ENCODE data around the gene GPT2.
A peak's percentile ranks its signal among the peaks of the same experiment; 100 is the strongest.
"Not testable (repeated sequence)": the region's sequence is repeated elsewhere in the genome, so short reads cannot be mapped to it uniquely, and the experiment has no call there.

Gene GPT2

DNA sequence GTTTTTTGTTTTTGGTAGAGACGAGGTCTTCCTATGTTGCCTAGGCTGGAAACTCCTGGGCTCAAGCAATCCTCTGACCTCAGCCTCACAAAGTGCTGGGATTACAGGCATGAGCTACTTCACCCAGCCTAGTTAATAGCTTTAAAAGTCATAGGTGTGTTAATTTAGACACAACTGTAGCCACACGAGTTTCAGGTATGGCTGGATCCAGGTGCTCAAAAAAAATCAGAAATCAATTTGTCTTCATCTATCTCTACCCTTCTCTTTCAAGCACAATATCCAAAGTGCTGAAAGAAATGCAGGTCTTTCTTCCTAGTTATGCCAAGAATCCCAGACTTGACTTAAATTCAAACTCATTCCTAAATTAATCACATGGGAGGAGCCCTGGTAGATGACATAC is 29.3 kb upstream of the GPT2 start:
- TF ChIP-seq, protein P1, sequence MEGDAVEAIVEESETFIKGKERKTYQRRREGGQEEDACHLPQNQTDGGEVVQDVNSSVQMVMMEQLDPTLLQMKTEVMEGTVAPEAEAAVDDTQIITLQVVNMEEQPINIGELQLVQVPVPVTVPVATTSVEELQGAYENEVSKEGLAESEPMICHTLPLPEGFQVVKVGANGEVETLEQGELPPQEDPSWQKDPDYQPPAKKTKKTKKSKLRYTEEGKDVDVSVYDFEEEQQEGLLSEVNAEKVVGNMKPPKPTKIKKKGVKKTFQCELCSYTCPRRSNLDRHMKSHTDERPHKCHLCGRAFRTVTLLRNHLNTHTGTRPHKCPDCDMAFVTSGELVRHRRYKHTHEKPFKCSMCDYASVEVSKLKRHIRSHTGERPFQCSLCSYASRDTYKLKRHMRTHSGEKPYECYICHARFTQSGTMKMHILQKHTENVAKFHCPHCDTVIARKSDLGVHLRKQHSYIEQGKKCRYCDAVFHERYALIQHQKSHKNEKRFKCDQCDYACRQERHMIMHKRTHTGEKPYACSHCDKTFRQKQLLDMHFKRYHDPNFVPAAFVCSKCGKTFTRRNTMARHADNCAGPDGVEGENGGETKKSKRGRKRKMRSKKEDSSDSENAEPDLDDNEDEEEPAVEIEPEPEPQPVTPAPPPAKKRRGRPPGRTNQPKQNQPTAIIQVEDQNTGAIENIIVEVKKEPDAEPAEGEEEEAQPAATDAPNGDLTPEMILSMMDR (IDR thresholded peaks at IDR 0.05; ENCODE audit: low read depth, low read length): no peak
- no peak overlapping the region for H3K4me3 ChIP-seq (ENCODE audit: low read depth, low read length)

GRCh38 chr16:46855389-46855788 is 28.8 kb upstream of the GPT2 start:
- TF ChIP-seq, protein P1 (IDR thresholded peaks at IDR 0.05; ENCODE audit: low read depth, low read length): no peak
- no peak overlapping the region for H3K4me3 ChIP-seq (ENCODE audit: low read depth, low read length)

DNA sequence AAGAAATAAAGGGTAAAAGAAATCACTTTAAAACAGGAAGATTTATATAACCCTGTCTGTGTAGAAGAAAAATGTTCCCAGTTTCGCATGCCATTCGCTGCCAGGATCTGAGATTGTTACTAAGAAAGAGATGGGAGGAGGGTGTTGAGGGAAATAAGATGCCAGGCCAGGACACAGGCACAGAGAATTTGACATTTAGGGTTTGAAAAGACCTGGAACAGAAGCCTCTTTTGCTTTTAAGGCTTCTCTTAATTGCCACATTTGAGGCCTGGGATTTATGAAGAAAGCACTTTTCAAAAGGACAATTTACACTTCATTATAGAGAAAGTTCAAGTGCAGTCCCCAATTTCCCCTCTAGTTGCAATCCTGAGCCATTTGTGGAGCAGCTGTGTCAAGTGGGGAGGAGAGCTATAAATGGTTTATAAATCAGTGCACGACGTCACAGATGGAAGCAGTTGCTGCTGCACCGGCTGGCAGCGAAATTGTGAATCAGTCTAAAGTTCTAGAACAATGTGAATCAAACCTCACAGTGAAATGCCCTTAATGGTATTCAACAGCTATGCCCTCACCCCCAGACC is 26.7 kb upstream of the GPT2 start:
- TF ChIP-seq, protein P1 (IDR thresholded peaks at IDR 0.05; ENCODE audit: low read depth, low read length): peak; percentile 50
- no peak overlapping the region for H3K4me3 ChIP-seq (ENCODE audit: low read depth, low read length)

- H3K4me3 ChIP-seq (ENCODE audit: low read depth, low read length): no peak overlapping the region
- TF ChIP-seq, protein P1 (IDR thresholded peaks at IDR 0.05; ENCODE audit: low read depth, low read length): no peak
Measured at GRCh38 chr16:46858151-46858550, 26.0 kb upstream of the GPT2 start.

- TF ChIP-seq, protein P1 (IDR thresholded peaks at IDR 0.05; ENCODE audit: low read depth, low read length): no peak
- no peak overlapping the region for H3K4me3 ChIP-seq (ENCODE audit: low read depth, low read length)
Measured at GRCh38 chr16:46859719-46860152, 24.4 kb upstream of the GPT2 start.

DNA sequence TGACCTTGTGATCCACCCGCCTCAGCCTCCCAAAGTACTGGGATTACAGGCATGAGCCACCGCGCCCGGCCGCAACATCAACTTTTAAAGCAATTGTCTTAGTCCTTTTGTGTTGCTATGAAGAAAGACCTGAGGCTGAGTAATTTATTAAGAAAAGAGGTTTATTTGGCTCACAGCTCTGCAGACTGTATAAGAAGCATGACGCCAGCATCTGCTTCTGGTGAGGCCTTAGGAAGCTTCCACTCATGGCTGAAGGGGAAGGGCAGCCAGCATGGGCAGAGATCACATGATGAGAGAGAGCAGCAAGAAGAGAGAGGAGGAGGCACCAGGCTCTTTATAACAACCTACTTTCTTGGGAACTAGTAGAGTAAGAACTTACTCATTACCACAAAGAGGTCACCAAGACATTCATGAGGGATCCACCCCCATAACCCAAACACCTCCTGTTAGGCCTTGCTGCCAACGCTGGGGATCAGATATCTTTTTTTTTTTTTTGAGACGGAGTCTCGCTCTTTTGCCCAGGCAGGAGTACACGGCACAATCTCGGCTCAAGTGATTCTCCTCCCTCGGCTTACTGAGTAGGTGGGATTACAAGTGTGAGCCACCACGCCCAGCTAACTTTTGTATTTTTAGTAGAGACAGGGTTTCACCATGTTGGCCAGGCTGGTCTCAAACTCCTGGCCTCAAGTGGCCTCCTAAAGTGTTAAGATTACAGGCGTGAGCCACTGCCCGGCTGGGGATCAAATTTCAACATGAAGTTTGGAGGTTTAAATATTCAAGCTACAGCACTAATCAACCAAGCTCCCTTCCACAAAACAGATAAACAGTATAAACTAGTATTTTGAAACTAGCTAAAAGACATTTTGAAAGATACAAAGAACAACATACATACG is 21.4 kb upstream of the GPT2 start:
- TF ChIP-seq, protein P1 (IDR thresholded peaks at IDR 0.05; ENCODE audit: low read depth, low read length): no peak
- no peak overlapping the region for H3K4me3 ChIP-seq (ENCODE audit: low read depth, low read length)

- no peak overlapping the region for H3K4me3 ChIP-seq (ENCODE audit: low read depth, low read length)
- TF ChIP-seq, protein P1 (IDR thresholded peaks at IDR 0.05; ENCODE audit: low read depth, low read length): no peak
Measured at GRCh38 chr16:46866286-46866685, 17.9 kb upstream of the GPT2 start.

DNA sequence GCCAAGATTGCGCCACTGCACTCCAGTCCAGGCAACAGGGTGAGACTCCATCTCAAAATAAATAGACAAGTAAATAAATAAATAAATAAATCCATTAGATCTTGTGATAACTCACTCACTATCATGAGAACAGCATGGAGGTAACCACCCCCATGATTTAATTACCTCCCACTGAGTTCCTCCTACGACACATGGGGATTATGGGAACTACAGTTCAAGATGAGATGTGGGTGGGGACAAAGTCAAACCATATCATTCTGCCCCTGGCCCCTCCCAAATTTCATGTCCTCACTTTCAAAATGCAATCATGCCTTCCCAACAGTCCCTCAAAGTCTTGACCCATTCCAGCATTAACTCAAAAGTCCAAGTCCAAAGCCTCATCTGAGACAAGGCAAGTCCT is 16.7 kb upstream of the GPT2 start:
- H3K4me3 ChIP-seq (ENCODE audit: low read depth, low read length): not testable (repeated sequence)

DNA sequence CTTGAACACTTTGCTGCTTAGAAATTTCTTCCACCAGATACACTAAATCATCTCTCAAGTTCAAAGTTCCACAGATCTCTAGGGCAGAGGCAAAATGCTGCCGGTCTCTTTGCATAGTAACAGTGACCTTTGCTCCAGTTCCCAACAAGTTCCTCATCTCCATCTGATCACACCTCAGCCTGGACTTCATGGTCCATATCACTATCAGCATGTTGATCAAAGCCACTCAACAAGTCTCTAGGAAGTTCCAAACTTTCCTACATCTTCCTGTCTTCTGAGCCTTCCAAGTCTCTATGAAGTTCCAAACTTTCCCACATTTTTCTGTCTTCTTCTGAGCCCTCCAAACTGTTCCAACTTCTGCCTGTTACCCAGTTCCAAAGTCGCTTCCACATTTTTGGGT is 15.3 kb upstream of the GPT2 start:
- H3K4me3 ChIP-seq (ENCODE audit: low read depth, low read length): not testable (repeated sequence)
